ENCODE results near the gene MKLN1.
A peak's percentile ranks its signal among the peaks of the same experiment; 100 is the strongest.

Gene MKLN1

GRCh38 chr7:131471250-131472004, 143.8 kb downstream of the MKLN1 start:
- no peak for DNase-seq

- no peak for DNase-seq
These were observed 149.1 kb downstream of the MKLN1 start for GRCh38 chr7:131476740-131477139.

DNA sequence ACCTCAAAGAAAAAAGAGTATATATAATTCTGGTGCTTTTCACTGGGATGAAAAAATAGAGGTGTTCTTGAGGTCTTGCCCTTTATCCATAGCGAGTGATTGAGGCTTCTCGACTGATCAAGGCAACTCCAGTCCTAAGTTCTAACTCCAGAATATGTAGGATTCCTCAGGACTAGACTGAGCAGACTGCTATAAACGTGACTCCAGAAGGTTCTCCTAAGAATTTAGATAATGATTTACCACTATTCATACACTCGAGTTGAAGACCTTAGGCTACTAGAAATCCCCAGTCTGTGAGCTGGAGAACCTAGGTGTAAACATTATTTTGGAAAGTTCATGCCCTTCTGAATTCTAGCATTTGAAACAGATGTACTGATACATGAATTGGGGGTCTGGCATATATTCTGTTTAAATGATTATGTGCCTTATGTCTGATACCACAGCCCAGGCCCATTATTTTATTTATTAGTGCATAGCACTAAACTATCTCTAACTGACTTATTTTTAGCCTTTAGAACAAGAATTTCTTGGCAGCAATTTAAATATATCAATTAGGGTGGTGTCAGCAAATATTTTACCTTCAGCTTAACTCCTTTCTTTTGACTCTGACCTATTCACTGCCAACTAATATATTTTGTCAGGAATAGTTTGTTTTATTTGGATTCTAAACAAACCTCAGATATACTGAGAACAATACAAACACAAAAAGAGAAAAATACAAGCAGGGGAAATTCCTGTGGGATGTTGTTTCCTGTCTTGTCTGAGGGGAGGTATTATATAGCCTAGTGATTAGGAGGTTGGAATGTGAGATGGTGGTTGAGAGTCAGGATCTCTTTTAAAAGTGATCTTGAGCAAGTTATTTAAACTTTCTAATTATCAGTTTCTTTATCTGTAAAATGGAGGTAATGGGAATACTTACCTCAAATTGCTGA, 153.0 kb downstream of the MKLN1 start:
- DNase-seq: no peak

DNA sequence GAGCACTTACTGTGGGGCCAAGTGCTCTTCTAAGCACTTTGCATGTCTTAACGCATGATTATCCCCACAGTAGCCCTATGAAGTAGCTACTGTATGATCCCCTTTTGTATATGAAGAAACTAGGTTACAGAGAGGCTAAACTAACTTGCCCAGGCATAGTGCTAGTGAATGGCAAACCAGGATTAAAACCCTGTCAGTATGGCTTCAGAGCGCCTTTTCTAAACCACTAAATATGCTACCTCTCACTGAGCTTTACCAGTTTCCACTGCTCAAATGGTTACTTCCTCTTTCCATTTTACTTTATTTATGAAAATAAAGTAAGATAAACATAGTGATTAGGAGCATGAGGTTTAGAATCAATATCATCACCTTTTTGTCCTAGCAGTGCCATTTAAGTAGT, 155.1 kb downstream of the MKLN1 start:
- DNase-seq: no peak

GRCh38 chr7:131483586-131483985, 155.9 kb downstream of the MKLN1 start:
- no peak for DNase-seq

- DNase-seq: no peak
These were observed 158.7 kb downstream of the MKLN1 start for GRCh38 chr7:131486346-131486745.

DNA sequence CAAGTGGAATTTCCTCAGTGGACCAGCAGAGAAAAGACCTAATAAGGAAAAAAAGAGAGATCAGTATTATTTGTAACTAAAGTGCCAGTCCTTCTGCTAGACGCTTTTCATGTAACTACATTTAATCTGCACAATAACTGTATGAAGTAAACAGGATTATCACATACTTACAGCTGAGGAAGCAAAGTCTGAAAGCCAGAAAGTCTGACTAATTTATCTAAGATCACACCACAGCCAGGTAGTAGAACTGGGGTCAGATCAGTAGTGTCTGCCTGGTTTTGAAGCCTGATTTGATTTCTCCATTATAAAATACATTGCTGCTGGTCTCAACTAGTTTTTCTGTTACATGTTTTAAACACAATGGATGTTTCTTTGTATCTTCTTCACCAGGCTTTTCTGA, 159.5 kb downstream of the MKLN1 start:
- DNase-seq: no peak

GRCh38 chr7:131488361-131488760, 160.7 kb downstream of the MKLN1 start:
- no peak for DNase-seq

DNA sequence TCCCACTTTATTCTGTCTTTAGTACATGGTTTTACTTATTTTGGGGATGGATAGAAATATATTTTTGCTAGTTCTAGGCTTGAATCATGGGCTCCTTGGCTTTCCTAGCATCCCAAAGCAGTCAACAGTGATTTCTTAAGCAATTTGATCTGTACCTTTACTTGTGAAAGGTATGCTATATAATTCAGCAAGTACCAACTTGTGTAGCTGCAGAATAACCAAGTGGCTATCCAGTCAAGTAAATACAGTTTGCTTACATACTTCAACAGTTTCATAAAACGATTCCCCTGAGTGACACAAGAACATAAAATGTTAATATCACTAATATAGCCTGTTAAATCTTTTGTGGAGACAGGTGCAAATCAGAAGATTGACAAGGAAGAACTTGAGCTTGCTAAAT, 161.5 kb downstream of the MKLN1 start:
- no peak for DNase-seq

DNA sequence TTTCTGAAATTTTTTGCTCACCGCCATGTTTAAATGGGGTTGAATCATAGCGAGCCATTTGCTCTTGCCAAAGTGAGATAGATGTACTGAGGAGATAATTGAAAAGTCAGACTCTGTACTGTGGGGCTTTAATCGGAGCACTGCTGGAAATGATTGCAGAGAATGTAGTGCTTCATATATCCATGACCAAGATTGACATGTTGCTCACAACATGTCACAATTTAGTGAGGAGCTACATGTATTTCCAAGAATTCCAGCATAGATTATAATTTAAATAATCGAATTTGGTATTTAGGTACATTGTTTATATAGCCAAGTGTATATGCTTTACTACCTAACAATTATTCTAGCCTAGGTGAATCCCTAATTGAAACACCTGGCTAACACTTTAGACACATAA, 162.2 kb downstream of the MKLN1 start:
- no peak for DNase-seq

GRCh38 chr7:131493081-131493480, 165.4 kb downstream of the MKLN1 start:
- DNase-seq: no peak

DNA sequence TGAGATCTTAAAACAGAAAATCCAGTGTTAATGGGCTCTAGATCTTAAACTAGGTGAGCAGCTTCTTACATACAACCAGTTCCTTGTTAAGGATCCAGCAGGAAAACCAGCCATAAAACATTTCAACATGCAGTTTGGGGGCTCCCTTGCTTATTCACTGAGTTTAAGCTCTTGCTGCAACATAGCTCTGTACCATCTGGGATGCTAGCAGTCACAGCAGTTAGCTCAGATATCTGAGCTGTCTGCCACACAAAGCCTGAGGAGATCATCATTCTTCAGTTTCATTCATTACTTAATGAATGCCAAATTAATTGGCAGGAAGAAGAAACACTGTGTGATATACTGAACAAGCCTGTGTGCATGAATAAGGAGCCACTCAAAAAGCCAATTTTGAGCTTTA, 165.9 kb downstream of the MKLN1 start:
- DNase-seq: no peak

DNA sequence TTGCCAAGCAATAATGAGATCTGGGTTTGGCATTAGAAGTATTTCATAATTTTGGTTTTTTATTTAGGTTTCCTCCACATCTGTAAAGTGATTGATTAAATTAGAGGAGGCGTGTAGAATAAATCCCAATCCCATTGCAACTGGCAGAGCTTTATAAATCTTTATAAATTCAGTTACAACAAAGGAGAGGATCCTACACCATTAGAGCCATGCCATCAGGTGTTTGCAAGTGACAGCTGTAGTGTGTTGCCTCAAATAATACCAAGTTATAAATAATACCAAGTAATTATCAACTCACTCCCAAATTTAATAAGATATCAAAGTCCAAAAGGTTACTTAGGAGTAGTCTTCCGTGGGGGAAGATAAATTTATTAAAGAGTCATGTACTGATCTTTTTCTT, 166.5 kb downstream of the MKLN1 start:
- DNase-seq: no peak

GRCh38 chr7:131495669-131496498, 168.2 kb downstream of the MKLN1 start:
- no peak for DNase-seq

- DNase-seq: no peak
These were observed 169.8 kb downstream of the MKLN1 start for GRCh38 chr7:131497454-131497853.

DNA sequence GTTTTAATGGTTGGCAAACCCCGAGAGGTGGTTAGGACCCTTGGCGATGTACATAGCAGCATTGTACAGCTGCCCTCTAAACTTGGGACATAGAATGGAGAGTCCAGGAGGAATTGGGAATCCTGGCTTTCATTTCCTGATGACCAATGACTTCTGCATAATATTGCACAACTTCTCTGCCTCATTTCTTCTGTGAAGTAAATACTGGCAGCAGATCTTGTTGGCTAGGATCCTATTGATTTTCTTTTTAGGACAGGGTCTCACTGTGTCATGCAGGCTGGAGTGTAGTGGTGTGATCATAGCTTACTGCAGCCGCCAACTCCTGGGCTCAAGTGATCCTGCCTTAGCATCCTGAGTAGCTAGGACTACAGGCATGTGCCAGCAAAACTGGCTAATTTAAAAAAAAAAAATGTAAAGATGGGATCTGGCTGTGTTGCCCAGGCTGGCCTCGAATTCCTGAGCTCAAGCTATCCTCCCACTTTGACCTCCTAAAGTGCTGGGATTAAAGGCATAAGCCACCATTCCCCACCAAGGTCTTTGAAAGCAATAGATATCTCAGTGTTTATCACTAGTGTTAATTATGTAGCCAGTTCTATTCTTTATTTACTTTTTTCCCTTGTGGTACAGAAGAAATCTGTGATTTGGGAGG, 170.7 kb downstream of the MKLN1 start:
- no peak for DNase-seq

DNA sequence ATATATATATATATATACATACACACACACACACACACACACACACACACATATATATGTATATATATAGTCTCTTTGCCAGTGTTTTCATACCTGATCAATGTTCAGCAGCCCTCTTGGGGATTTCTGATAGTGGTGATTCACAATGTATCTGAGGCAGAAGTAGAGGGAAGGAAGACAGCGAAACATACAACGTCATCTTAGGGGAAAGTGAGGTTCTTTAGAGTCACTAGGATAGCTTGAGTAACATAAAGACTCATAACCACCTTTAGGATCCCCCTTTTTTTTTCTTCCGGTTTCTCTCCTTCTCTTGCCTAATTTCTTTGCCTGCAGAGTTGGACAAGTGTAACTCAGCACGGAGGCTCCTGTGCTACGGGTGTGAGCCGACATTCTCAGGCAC, 172.1 kb downstream of the MKLN1 start:
- DNase-seq: no peak

- DNase-seq: no peak
These were observed 172.7 kb downstream of the MKLN1 start for GRCh38 chr7:131500357-131500756.

DNA sequence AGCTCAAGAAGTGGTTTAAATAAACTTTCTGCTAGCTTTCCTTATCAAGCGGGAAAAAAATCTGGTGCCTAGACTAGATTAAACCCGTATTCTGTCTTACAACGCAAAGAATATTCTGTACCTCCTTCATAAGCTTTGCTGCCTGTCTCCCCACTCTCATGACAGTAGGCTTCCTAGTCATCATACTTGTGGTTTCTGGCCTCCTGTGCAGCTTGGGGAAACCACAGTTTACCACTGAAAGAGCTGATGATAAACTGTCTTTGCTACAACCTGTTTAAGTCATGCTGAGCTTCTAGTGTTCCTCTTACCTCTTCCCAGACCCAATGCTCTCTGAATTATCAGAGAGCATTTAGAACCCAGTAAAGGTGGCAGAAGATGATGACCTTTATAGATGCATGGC, 173.7 kb downstream of the MKLN1 start:
- DNase-seq: no peak

DNA sequence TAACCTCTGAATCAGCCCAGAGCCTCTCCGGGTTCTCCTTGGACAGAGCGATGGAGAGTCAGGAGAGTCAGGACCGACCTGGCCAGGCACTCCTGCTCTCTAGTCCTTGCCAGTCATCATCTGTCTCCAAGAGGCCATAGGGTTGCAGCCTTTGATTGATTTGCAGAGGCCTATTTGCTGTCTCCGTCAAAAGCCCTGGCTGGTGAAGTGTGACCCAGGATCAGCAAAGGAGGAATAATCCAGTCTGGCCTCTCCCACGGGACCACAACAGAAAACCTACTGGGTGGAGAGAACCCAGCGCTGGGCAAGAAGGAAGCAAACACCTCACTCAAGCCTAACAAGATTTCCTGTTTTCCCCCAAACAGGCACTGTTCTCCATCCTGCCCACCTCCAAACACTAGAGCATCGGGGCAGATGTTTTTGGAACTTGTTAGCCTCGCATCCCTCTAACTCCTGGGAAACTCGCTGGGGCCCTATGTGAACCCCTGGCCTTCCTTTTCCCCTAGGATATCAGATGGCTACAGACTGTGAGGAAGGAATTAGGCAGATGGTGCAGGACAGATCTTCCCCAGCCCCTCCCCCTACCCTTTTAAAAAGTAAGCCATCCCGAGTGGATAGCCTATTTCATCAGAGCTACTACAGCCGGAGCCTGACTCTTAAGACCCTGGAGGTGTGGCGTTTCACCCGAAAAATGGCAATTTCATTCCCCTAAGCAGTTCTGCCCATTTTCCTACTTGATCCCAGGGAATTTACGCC, 174.4 kb downstream of the MKLN1 start:
- no peak for DNase-seq

DNA sequence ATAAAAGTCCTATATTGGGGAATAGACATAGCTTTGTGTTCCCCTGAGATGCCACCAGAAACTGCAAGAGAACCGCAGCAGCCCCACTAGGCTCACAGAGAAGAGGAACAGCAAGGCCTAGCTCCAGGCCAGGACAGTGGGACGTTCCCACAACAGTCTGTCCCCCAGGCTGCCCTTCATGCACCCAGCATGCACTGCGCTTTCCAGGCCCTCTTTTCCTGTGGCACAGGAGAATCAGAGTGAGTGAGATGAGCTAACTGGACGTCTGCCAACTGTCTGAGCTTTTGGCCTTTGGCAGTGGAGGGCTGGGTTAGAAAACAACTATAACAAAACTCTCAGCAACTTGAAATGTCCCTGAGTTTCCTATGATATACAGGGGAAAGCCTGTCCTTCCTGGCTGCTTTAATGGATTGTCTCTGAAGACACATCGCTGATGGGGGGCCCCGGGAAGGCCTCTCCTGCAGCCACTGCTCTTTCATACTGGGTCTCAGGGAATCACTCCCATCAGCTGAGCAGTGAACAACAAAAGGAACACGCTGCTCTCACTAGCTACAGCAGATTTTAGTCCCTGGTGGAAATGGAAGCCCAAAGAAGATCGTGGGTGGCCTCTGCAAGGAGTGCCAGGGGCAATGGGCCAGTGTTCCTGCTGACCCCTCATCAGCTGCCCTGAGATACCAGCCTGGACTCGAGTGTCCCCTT, 175.3 kb downstream of the MKLN1 start:
- peak; percentile 54 for DNase-seq

Data from NCI-H1105 (cell line).